GM23338 (cell line): Measurements from ENCODE around the gene TUBB.

ENCODE experiments used
- CREB1 ChIP-seq: fragments of 250-450 bp; sonication (Bioruptor Pico); IDR thresholded peaks from 2 replicates; pipeline ENCODE4 v1.5.0; 2020; ENCODE audit warnings: low read depth, mild to moderate bottlenecking, moderate library complexity
- CTCF ChIP-seq, 2 experiments: fragments of 200-600 bp in 1 of 2; sonication (generic) in 1 of 2; conservative IDR thresholded peaks; 2 replicates each; pipeline versions ENCODE4 v1.5.1 to v1.6.1; 2016 to 2017; ENCODE audit warnings: antibody characterized with exemption in 2 of 2, low read depth in 2 of 2, mild to moderate bottlenecking in 2 of 2, moderate library complexity in 1 of 2
- ETS1 ChIP-seq: IDR thresholded peaks from 2 replicates; pipeline ENCODE4 v1.6.1; 2016; ENCODE audit warnings: antibody characterized with exemption
- EZH2 ChIP-seq: fragments of 200-600 bp; sonication (generic); IDR thresholded peaks from one replicate; pipeline ENCODE4 v1.8.0; 2017; ENCODE audit warnings: antibody characterized with exemption, mild to moderate bottlenecking, low read depth; ENCODE audit not compliant: unreplicated experiment
- EZH2phosphoT487 ChIP-seq: fragments of 200-600 bp; sonication (generic); IDR thresholded peaks from one replicate; pipeline ENCODE4 v1.8.1; 2018; ENCODE audit warnings: antibody characterized with exemption; ENCODE audit not compliant: unreplicated experiment
- JUNB ChIP-seq: IDR thresholded peaks from one replicate; pipeline ENCODE4 v1.6.1; 2016; ENCODE audit warnings: antibody characterized with exemption; ENCODE audit not compliant: unreplicated experiment
- POLR2AphosphoS5 ChIP-seq: IDR thresholded peaks from 2 replicates; pipeline ENCODE4 v1.6.1; 2016; ENCODE audit warnings: antibody characterized with exemption, low read depth
- REST ChIP-seq: IDR thresholded peaks from one replicate; pipeline ENCODE4 v1.6.1; 2018; ENCODE audit warnings: antibody characterized with exemption; ENCODE audit not compliant: unreplicated experiment
- STAT1 ChIP-seq: IDR thresholded peaks from one replicate; pipeline ENCODE4 v1.6.1; 2016; ENCODE audit warnings: antibody characterized with exemption; ENCODE audit not compliant: unreplicated experiment
- ZNF462 ChIP-seq: fragments of 250-450 bp; sonication (Bioruptor Pico); IDR thresholded peaks from 2 replicates; pipeline ENCODE4 v1.5.0; 2020; ENCODE audit warnings: mild to moderate bottlenecking, moderate library complexity

GRCh38 chr6:30711758-30712380, 8.3 kb upstream of the TUBB start:
- no peak for TF ChIP-seq CTCF (conservative IDR thresholded peaks at IDR 0.05; ENCODE audit: low read depth in 2 of 2)
- no peak for TF ChIP-seq EZH2phosphoT487
- TF ChIP-seq EZH2 = no peak
- no peak for TF ChIP-seq ZNF462
- no peak for TF ChIP-seq JUNB
- TF ChIP-seq REST = no peak
- TF ChIP-seq POLR2AphosphoS5 = no peak
- no peak for TF ChIP-seq CREB1
- TF ChIP-seq STAT1 = no peak
- TF ChIP-seq ETS1 = no peak
